NCI-H2227 (cell line): Measurements from ENCODE around the gene ADAMTS10.
"Not testable (repeated sequence)": the region's sequence is repeated elsewhere in the genome, so short reads cannot be mapped to it uniquely, and the experiment has no call there.

Source experiments
- DNase-seq: peaks from one replicate; lab custom pipeline; 2025; ENCODE audit not compliant: unreplicated experiment; lab: John Stamatoyannopoulos, UW

The ADAMTS10 gene

DNA sequence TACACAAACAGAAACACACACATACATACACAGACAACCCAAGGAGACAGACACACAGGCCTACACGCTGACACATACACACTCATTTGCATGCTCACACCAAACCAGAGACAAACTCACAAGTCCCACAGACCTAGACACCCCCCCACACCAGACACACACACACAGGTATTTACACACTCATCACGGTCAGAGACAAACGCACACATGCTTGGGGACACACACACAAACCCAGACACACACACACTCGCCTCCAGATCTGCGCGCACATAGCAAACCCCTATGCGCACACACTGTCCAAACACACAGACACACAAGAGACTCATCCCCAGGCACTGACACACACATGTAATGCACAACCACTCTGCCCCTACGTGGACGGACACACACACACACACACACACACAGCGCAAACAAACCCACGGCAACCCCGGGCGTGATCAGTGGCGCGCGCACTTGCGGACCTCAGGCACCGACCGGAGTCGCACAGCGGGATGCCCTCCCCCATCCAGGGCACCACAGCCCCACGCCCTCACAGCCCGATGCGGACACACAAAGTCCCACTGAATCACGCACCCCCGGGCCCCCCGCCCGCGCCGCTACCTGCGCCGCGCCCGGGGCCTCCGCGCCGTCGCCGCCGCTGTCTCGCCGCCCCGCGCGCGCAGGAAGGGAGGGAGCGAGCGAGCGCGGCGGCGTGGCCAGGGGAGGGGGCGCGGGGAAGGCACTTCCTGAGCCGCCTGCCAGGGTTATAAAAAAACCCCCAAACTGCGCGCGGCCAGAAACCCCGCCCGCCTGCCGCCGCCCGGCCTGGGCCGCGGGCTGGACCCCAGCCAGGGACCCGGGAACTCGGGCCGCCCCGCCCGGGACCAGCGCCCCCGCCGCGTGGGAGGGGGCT lies at the start of gene ADAMTS10:
Gene ADAMTS10 (minus strand): TSS at position 675 of the 895 bp plus-strand sequence. CDS start 5,005 bp downstream, outside the sequence.
- peak; percentile 45 for DNase-seq

DNA sequence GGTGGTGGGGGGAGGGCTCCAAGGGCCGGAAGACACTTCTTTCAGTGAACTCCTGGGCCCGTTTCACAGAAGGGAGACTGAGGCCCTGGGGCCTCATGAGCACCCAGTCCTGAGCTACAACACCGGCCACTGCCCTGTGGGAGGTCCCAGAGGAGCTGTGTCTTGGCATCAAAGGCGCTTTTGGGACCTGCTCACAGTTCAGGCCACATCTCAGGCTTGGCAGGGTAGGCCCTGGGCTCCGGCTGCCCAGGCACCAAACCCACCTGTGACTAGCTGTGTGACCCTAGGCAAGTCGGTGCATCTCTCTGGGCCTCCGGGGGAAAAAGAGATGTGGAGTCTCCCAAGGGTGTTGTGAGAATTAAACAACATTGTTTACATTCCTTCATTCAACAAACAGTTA lies 49.4 kb upstream of the ADAMTS10 start:
- DNase-seq, result no peak

- DNase-seq, result no peak
Measured at GRCh38 chr19:8657869-8658268, 47.4 kb upstream of the ADAMTS10 start.

- no peak for DNase-seq
Measured at GRCh38 chr19:8655340-8655709, 44.8 kb upstream of the ADAMTS10 start.

- DNase-seq, result peak; percentile 49
Measured at GRCh38 chr19:8654591-8655339, 44.2 kb upstream of the ADAMTS10 start.

GRCh38 chr19:8648240-8648639 lies 37.7 kb upstream of the ADAMTS10 start:
- no peak for DNase-seq

DNA sequence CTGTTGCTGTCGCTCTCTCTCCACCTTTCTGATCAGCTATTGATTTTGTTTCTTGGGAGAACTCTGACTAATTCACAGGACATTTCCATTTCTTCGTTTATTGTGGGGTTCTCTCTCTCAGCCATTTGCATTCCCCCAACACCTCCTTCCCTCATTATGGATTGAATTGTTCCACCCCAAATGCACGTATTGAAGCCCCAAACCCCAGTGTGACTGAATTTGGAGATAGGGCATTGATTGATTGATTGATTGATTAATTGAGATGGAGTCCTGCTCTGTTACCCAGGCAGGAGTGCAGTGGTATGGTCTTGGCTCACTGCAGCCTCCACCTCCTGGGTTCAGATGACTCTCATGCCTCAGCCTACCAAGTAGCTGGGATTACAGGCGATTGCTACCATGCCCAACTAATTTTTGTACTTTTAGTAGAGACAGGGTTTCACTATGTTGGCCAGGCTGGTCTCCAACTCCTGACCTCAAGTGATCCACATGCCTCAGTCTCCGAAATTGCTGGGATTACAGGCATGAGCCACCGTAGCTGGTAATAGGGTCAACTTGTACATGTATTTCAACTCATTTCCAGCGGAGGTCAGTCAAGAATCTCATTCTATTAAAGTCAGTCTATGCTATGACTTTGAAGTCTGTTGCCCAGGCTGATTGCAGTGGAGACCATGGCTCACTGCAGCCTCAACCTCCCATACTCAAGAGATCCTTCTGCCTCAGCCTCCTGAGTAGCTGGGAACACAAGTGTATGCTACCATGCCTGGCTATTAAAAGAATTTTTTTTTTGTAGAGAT lies 33.5 kb upstream of the ADAMTS10 start:
- DNase-seq, result no peak

GRCh38 chr19:8642561-8642960 lies 32.0 kb upstream of the ADAMTS10 start:
- no peak for DNase-seq

DNA sequence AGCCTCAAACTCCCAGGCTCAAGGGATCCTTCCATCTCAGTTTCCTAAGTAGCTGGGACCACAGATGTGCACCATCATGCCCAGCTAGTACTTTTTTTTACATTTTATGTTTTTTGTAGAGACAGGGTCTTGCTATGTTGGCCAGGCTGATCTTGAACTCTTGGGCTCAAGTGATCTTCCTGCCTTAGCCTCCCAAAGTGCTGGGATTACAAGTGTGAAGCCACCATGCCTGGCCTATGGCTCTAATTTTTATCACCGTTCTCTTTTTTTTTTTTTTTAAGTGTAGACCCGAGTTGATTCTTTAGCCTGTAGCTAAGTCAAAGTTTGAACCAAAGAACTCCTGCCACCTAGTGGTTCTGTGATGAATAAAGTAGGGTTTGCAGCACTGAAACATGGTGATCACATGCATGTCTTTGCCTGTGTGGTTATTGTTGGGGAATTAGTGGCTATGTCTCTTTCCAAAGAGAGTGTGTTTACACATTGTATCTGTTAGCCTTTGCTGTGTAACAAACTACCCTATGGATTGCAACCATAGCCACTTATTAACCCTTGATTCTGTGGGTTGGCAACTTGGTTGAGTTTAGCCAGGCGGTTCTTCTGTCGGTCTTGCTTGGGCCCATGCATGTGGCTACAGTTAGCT lies 31.5 kb upstream of the ADAMTS10 start:
- DNase-seq, result no peak

DNA sequence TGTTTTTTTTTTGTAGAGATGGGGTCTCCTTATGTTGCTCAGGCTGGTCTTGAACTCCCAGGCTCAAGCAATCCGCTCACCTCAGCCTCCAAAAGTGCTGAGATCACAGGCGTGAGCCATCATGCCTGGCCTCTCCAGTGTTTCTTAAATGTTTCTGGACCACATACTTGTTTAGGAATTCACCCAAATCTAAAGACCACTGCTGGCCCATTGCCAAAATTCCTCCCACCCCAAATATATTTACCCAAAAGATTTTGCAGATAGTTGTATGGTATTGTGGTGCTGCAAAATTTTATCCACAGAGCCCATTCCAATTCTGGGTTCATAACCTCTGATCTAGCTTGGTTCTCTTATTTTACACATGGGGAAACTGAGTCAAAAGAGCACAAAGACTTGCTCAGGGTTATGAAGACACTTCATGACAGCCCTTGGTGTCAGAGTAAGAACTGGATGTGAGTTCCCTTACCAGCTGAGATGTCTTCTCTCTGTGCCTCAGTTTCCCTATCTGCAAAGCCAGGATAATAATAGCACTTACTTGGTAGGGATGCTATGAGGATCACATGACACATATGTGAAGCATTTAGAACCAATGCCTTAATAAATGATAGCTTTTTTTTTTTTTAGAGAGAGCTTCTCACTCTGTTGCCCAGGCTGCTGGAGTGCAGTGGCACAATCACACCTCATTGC lies 30.8 kb upstream of the ADAMTS10 start:
- DNase-seq, result no peak

- no peak for DNase-seq
Measured at GRCh38 chr19:8640402-8641004, 30.0 kb upstream of the ADAMTS10 start.

DNA sequence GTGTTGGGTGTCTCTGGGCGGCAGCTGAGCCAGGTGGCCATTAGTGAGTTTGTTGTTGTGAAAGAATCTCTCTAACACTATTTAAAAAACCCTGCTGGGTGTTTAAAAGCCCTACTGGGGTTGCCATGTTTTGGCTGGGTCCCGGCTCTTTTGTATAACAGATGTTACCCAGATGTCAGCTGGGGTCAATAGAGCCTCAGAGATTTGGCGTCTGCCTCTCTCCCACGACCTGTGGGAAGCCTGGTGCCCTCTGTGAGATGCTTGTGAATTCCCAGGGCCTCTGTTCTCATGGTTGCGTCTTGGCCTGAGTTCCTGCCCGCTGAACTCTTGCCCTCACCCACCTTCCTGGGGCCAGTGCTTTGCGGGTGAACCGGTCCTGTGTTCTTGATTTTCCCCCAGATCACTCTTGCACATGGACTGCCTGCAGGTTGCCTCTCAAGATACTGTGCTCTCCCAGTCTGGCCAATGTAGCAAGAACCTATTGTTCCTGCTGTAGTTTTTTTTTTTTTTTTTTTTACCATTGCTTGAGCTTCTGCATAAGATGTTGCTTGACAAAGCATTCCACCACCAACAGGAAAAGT lies 29.4 kb upstream of the ADAMTS10 start:
- no peak for DNase-seq

- no peak for DNase-seq
Measured at GRCh38 chr19:8638078-8638619, 27.6 kb upstream of the ADAMTS10 start.

DNA sequence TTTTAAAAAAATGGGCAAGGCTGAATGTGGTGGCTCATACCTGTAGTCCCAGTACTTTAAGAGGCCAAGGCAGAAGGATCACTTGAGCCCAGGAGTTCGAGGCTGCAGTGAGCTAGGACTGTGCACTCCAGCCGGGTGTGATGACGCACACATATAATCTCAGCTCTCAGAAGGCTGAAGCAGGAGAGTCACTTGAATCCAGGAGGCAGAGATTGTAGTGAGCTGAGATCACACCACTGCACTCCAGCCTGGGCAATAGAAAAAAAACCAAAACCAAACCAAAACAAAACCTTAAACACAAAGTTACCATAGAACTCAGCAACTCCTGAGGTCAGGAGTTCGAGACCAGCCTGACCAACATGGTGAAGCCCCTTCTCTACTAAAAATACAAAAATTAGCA lies 26.6 kb upstream of the ADAMTS10 start:
- not testable (repeated sequence) for DNase-seq

DNA sequence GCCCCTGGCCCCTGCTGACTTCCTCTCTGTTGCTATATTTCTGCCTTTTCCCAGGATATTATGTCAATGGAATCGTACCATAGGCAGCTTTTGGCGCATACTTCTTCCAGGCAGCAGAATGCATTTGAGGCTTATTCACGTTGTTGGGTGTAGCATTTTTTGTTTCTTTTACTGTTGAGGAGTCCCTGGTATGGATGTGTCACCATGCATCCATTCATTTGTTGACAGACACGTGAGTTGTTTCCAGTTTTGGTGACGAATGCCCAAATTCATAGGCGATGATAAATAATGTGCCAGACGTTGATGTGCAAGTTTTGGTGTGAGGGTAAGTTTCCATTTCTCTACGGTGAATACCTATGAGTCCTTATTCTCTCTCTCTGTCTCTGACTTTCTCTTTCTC lies 24.9 kb upstream of the ADAMTS10 start:
- no peak for DNase-seq

DNA sequence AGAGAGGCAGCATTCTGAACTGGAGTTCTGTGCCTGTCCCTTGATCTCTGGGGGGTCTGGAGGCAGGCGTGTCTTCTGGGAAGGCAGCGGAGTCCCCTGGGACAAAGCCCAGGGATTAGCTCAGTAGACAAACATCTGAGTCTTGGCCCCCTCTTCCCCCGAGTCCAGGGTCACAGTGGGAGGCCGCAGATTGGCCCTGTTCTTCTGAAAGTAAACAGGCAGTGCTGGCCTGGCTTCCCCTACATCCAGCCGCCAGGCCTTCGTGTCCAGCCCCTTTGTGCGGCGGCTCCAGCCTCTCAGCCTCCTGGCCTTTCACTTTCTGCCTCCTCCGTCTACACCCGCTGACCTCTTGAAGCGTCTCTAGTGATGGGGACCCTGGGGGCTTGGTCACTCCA lies 20.9 kb upstream of the ADAMTS10 start:
- no peak for DNase-seq

- DNase-seq, result no peak
Measured at GRCh38 chr19:8630796-8631424, 20.4 kb upstream of the ADAMTS10 start.

DNA sequence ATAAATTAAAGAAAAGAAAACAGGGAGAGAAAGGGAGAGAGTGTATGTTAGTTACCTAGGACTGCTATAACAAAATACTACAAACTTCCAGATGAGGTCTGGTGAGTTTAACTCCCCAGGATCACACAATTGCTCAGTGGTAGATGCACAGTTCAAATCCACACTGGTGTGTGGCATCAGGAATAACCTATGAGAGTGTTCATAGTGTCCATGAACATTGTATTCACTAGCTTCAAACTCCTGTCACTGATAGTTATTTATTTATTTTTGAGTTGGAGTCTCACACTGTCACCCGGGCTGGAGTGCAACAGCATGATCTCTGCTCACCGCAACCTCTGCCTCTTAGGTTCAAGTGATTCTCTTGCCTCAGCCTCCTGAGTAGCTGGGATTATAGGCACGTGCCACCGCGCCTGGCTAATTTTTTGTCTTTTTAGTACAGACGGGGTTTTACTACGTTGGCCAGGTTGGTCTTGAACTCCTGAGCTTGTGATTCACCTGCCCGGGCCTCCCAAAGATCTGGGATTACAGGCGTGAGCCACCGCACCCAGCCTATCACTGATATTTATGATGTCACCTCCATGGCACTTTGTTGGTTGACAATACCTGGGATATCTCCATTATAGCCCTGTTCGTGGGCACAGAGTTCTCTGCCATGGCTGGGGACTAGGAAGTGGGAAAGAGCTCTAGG lies 19.6 kb upstream of the ADAMTS10 start, which contains the start of gene NFILZ:
Gene NFILZ (plus strand): TSS at position 638 of the 688 bp plus-strand sequence. CDS start 46,133 bp downstream, outside the sequence.
- DNase-seq, result no peak
